ENCODE data around the gene PRKCB.

Gene PRKCB

DNA sequence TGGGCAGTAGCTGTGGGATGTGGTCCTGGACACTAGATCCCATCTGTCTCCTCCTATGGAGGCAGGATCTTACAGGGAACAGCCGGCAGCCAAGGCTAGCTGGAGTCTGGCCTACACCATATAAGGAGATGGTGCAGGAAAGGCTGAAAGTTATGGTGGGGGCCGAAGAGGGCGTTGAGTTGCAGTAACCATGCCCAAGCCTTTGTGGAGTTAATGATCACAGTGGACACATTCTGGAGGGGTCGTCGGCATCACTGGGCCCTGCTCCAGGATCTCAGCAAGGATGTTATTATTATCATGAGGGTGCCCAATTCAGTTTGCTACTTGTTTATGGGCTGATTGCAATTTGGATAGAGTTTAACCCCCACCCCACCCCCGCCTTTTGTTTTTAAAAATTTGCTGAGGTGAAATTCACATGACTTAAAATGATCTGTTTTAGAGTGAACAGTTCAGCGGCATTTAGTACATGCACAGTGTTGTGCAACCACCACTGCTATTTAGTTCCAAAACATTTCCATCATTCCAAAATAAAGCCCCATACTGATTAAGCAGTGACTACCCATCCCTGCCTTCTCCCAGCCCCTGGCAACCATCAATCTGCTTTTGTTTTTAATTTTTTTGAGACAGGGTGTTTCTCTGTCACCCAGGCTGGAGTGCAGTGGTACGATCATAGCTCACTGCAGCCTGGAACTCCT lies 236.0 kb downstream of the PRKCB start:
- H3K4me1 ChIP-seq (ENCODE audit: control insufficient read depth in 2 of 2, insufficient read depth in 2 of 2, low read length in 2 of 2) = no peaks in the 10 kb centered on the region
- no peak overlapping the region for H3K4me3 ChIP-seq (ENCODE audit: low read length in 2 of 2)
- no peaks in the 10 kb centered on the region for H3K27me3 ChIP-seq (ENCODE audit: control insufficient read depth in 2 of 2, insufficient read depth in 2 of 2, low read length in 2 of 2)
- H3K9ac ChIP-seq (ENCODE audit: low read depth in 1 of 2, low read length in 2 of 2) = no peak overlapping the region
- no peaks in the 10 kb centered on the region for H3K9me3 ChIP-seq (ENCODE audit: control insufficient read depth in 2 of 2, low read length in 2 of 2)
- no peak overlapping the region for H3K27ac ChIP-seq (ENCODE audit: low read depth in 2 of 2, low read length in 2 of 2)
- no peaks in the 10 kb centered on the region for H3K36me3 ChIP-seq (ENCODE audit: control insufficient read depth in 2 of 2, insufficient read depth in 2 of 2, low read length in 2 of 2)

DNA sequence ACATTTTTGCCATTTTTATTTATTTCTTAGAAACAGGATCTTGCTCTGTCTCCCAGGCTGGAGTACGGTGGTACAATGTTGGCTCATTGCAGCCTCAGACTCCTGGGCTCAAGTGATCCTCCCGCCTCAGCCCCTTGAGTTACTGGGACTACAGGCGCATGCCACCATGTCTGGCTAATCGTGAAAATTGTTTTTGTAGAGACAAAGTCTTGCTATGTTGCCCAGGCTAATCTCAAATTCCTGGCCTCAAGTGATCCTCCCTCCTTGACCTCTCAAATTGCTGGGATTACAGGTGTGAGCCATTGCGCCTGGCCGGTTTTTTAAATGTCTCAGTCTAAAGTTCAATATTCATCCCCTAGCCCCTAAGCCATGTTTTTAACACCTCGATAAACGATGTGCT lies 237.5 kb downstream of the PRKCB start:
- Histone ChIP-seq H3K27me3 (ENCODE audit: control insufficient read depth in 2 of 2, insufficient read depth in 2 of 2, low read length in 2 of 2) (no peaks in the 10 kb centered on the region), H3K4me3 (ENCODE audit: low read length in 2 of 2) (no peak overlapping the region), H3K4me1 (ENCODE audit: control insufficient read depth in 2 of 2, insufficient read depth in 2 of 2, low read length in 2 of 2) (no peaks in the 10 kb centered on the region), H3K9ac (ENCODE audit: low read depth in 1 of 2, low read length in 2 of 2) (no peak overlapping the region), H3K36me3 (ENCODE audit: control insufficient read depth in 2 of 2, insufficient read depth in 2 of 2, low read length in 2 of 2) (no peaks in the 10 kb centered on the region), H3K9me3 (ENCODE audit: control insufficient read depth in 2 of 2, low read length in 2 of 2) (no peaks in the 10 kb centered on the region), H3K27ac (ENCODE audit: low read depth in 2 of 2, low read length in 2 of 2) (no peak overlapping the region)

DNA sequence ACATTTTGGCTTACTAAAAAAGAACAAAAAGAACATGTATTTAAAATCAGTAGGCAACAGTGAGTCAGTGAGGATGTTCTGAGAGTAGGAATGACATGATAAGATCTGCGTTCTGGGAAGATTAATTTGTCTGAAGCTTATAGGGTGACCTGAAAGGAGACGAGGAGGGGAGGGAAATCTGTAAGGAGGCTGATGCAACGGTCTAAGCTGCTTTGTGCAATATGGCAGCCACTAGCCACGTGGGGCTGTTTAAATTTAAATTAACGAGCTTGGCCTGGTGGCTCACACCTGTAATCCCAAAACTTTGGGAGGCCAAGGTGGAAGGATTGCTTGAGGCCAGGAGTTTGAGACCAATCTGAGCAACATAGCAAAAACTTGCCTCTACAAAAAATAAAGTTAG lies 238.8 kb downstream of the PRKCB start:
- Histone ChIP-seq H3K4me1 (ENCODE audit: control insufficient read depth in 2 of 2, insufficient read depth in 2 of 2, low read length in 2 of 2) (no peaks in the 10 kb centered on the region), H3K36me3 (ENCODE audit: control insufficient read depth in 2 of 2, insufficient read depth in 2 of 2, low read length in 2 of 2) (no peaks in the 10 kb centered on the region), H3K9me3 (ENCODE audit: control insufficient read depth in 2 of 2, low read length in 2 of 2) (no peaks in the 10 kb centered on the region), H3K9ac (ENCODE audit: low read depth in 1 of 2, low read length in 2 of 2) (no peak overlapping the region), H3K27ac (ENCODE audit: low read depth in 2 of 2, low read length in 2 of 2) (no peak overlapping the region), H3K27me3 (ENCODE audit: control insufficient read depth in 2 of 2, insufficient read depth in 2 of 2, low read length in 2 of 2) (no peaks in the 10 kb centered on the region), H3K4me3 (ENCODE audit: low read length in 2 of 2) (no peak overlapping the region)

DNA sequence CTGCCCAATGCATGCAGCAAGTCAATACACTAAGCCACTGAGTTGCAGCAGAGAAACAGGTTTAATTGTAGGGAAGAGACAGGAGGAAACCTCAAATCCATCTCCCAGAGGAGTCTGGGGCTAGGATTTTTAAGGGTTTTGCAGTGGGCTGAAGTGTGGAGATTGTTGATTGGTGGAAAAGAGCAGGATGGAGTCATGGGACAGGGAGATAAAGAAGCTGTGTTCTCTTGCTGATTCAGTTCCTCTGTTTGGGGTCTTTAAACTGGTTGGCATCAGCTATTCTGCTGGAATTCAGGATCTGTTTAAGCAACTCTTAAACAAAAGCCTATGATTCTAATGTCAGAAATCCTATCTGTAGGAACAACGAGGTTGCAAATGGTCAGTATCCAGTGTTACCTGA lies 239.5 kb downstream of the PRKCB start:
- Histone ChIP-seq H3K27me3 (ENCODE audit: control insufficient read depth in 2 of 2, insufficient read depth in 2 of 2, low read length in 2 of 2) (no peaks in the 10 kb centered on the region), H3K36me3 (ENCODE audit: control insufficient read depth in 2 of 2, insufficient read depth in 2 of 2, low read length in 2 of 2) (no peaks in the 10 kb centered on the region), H3K9ac (ENCODE audit: low read depth in 1 of 2, low read length in 2 of 2) (no peak overlapping the region), H3K27ac (ENCODE audit: low read depth in 2 of 2, low read length in 2 of 2) (no peak overlapping the region), H3K4me1 (ENCODE audit: control insufficient read depth in 2 of 2, insufficient read depth in 2 of 2, low read length in 2 of 2) (no peaks in the 10 kb centered on the region), H3K9me3 (ENCODE audit: control insufficient read depth in 2 of 2, low read length in 2 of 2) (no peaks in the 10 kb centered on the region), H3K4me3 (ENCODE audit: low read length in 2 of 2) (no peak overlapping the region)

DNA sequence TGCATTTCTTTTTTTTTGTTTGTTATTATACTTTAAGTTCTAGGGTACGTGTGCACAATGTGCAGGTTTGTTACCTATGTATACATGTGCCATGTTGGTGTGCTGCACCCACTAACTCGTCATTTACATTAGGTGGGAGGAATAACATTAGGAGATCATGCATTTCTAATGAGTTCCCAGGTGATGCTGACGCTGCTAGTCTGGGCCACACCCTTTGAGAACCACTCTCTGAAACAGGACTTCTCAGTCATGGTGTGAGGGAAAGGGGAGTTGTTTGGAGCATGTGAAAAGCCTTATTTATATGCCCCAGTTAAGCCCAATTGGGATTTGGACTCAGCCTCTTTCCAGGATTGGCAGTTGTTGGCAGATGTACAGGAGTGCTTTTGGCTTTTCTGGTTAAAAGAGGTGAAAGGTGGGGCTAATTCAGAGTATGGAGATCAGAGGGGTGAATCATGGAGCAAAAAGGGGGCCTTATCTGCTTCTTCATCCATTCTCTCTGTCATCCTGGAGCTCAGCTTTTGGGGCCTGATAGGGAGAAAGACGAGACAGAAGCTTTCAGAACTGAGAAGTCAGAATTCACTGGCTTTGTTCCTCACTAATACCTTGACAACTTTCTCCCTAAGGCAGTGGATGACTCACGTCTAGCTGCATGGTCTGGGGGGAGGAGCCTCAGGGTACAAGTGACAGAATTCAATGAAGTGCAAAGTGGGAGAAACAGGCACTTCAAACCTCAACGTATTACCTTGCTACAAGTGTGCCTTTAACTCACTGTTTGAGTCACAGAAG lies 240.3 kb downstream of the PRKCB start:
- H3K27me3 ChIP-seq (ENCODE audit: control insufficient read depth in 2 of 2, insufficient read depth in 2 of 2, low read length in 2 of 2) = no peaks in the 10 kb centered on the region
- H3K9ac ChIP-seq (ENCODE audit: low read depth in 1 of 2, low read length in 2 of 2) = no peak overlapping the region
- no peaks in the 10 kb centered on the region for H3K36me3 ChIP-seq (ENCODE audit: control insufficient read depth in 2 of 2, insufficient read depth in 2 of 2, low read length in 2 of 2)
- H3K4me3 ChIP-seq (ENCODE audit: low read length in 2 of 2) = no peak overlapping the region
- no peak overlapping the region for H3K27ac ChIP-seq (ENCODE audit: low read depth in 2 of 2, low read length in 2 of 2)
- H3K9me3 ChIP-seq (ENCODE audit: control insufficient read depth in 2 of 2, low read length in 2 of 2) = no peaks in the 10 kb centered on the region
- no peaks in the 10 kb centered on the region for H3K4me1 ChIP-seq (ENCODE audit: control insufficient read depth in 2 of 2, insufficient read depth in 2 of 2, low read length in 2 of 2)

DNA sequence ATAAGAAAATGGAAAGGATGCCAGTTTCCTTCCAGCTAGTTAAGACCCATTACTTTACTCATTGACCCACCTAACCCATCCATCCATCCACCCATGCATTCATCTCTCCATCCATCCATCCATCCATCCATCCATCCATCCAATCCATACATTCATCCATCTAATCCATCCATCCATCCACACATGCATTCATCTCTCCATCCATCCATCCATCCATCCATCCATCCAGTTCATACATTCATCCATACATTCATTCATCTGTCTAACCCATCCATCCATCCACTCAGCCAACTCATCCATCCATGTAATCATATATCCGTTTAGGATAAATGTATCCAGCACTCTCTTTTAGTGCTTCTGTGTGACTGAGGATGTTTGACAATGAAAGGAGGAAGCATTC lies 241.5 kb downstream of the PRKCB start:
- Histone ChIP-seq H3K36me3 (ENCODE audit: control insufficient read depth in 2 of 2, insufficient read depth in 2 of 2, low read length in 2 of 2) (no peaks in the 10 kb centered on the region), H3K27me3 (ENCODE audit: control insufficient read depth in 2 of 2, insufficient read depth in 2 of 2, low read length in 2 of 2) (no peaks in the 10 kb centered on the region), H3K4me3 (ENCODE audit: low read length in 2 of 2) (no peak overlapping the region), H3K9ac (ENCODE audit: low read depth in 1 of 2, low read length in 2 of 2) (no peak overlapping the region), H3K27ac (ENCODE audit: low read depth in 2 of 2, low read length in 2 of 2) (no peak overlapping the region), H3K9me3 (ENCODE audit: control insufficient read depth in 2 of 2, low read length in 2 of 2) (no peaks in the 10 kb centered on the region), H3K4me1 (ENCODE audit: control insufficient read depth in 2 of 2, insufficient read depth in 2 of 2, low read length in 2 of 2) (no peaks in the 10 kb centered on the region)

DNA sequence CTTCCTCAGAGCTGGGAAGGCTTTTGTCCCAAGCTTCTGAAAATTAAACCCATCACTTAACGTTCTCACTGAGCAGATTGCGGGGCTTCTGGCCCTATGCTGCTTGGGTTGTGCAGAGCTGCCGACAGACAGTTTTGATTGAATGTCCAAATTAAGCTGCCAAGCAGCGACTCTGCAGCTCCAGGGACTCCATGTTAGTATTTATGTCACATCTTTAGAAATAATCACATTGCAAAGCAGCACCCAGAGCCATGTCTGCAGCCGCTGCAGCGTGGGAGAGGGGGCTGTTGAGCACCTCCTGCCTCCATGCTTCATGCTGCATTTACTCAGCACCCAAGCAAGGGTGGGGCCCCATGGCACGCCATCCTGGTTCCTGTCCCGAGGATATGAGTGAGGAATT lies 242.2 kb downstream of the PRKCB start:
- no peaks in the 10 kb centered on the region for H3K36me3 ChIP-seq (ENCODE audit: control insufficient read depth in 2 of 2, insufficient read depth in 2 of 2, low read length in 2 of 2)
- no peaks in the 10 kb centered on the region for H3K4me1 ChIP-seq (ENCODE audit: control insufficient read depth in 2 of 2, insufficient read depth in 2 of 2, low read length in 2 of 2)
- no peak overlapping the region for H3K9ac ChIP-seq (ENCODE audit: low read depth in 1 of 2, low read length in 2 of 2)
- no peaks in the 10 kb centered on the region for H3K9me3 ChIP-seq (ENCODE audit: control insufficient read depth in 2 of 2, low read length in 2 of 2)
- no peak overlapping the region for H3K4me3 ChIP-seq (ENCODE audit: low read length in 2 of 2)
- H3K27me3 ChIP-seq (ENCODE audit: control insufficient read depth in 2 of 2, insufficient read depth in 2 of 2, low read length in 2 of 2) = no peaks in the 10 kb centered on the region
- H3K27ac ChIP-seq (ENCODE audit: low read depth in 2 of 2, low read length in 2 of 2) = no peak overlapping the region

DNA sequence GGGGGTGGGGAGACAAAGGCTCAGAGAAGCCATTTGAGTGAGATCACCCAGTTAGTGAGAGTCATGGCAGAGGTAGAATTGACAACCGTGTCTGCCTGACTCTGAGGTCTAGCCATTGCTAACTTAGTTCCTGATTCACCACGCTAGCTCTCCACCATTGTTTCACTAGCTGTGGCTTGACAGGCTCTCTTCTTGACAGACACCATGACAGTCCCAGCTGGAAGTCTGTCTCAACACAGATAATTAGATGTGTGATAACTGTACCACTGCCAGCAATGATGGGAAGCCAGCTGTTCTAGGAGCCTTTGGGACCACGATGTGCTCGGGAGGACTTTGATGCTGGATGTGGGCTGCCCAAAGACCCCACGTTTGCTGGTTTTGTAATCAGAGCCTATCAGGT lies 249.9 kb downstream of the PRKCB start:
- H3K9me3 ChIP-seq (ENCODE audit: control insufficient read depth in 2 of 2, low read length in 2 of 2) = no peaks in the 10 kb centered on the region
- no peak overlapping the region for H3K4me3 ChIP-seq (ENCODE audit: low read length in 2 of 2)
- no peaks in the 10 kb centered on the region for H3K27me3 ChIP-seq (ENCODE audit: control insufficient read depth in 2 of 2, insufficient read depth in 2 of 2, low read length in 2 of 2)
- no peaks in the 10 kb centered on the region for H3K4me1 ChIP-seq (ENCODE audit: control insufficient read depth in 2 of 2, insufficient read depth in 2 of 2, low read length in 2 of 2)
- no peaks in the 10 kb centered on the region for H3K36me3 ChIP-seq (ENCODE audit: control insufficient read depth in 2 of 2, insufficient read depth in 2 of 2, low read length in 2 of 2)
- H3K9ac ChIP-seq (ENCODE audit: low read depth in 1 of 2, low read length in 2 of 2) = no peak overlapping the region
- no peak overlapping the region for H3K27ac ChIP-seq (ENCODE audit: low read depth in 2 of 2, low read length in 2 of 2)

DNA sequence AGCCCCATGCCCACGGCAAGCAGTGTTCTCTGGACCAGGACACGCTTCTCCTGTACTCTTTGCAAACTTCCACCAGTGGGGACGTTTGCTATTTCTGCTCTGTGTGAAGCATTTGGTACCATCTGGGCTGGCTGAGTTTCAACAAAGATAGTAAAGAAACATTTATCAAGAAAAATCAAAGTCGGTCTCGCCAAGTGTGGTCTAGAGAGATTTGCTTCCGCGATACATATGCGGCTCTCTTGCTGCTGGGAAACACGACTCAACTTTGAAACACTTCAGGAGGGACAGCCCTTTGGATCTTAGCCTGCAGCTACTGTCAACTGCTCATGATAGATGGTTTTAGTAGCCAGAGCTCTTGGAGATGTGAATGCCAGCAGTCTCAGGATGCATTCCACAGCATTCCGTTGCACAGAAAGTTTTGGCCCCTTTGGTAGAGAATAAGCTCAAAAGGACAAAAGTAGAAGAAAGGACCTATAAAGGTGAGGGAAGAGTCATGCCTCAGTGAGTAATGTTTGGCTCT lies 252.2 kb downstream of the PRKCB start:
- H3K9ac ChIP-seq (ENCODE audit: low read depth in 1 of 2, low read length in 2 of 2) = no peak overlapping the region
- no peaks in the 10 kb centered on the region for H3K9me3 ChIP-seq (ENCODE audit: control insufficient read depth in 2 of 2, low read length in 2 of 2)
- no peak overlapping the region for H3K27ac ChIP-seq (ENCODE audit: low read depth in 2 of 2, low read length in 2 of 2)
- no peak overlapping the region for H3K4me3 ChIP-seq (ENCODE audit: low read length in 2 of 2)
- H3K36me3 ChIP-seq (ENCODE audit: control insufficient read depth in 2 of 2, insufficient read depth in 2 of 2, low read length in 2 of 2) = no peaks in the 10 kb centered on the region
- no peaks in the 10 kb centered on the region for H3K27me3 ChIP-seq (ENCODE audit: control insufficient read depth in 2 of 2, insufficient read depth in 2 of 2, low read length in 2 of 2)
- no peaks in the 10 kb centered on the region for H3K4me1 ChIP-seq (ENCODE audit: control insufficient read depth in 2 of 2, insufficient read depth in 2 of 2, low read length in 2 of 2)

DNA sequence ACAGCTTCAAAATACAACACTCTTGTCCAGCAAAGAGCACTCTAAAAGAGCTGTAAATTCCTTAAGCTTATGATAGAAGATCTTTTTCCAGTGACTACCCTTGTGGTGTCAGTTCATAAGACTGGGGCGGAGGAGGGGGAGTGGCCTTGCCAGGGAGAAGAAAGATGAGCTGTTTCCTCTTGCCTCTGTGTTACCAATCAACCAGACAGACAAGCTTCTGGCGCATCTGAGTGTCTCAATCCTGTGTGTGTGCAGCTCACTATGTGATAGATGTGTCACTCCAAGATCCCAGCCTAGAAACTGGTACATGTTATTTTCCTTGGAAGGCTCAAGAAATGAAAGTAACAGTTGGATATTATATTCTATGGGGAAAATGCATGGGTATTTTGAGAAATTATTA lies 253.0 kb downstream of the PRKCB start:
- Histone ChIP-seq H3K4me1 (ENCODE audit: control insufficient read depth in 2 of 2, insufficient read depth in 2 of 2, low read length in 2 of 2) (no peaks in the 10 kb centered on the region), H3K27me3 (ENCODE audit: control insufficient read depth in 2 of 2, insufficient read depth in 2 of 2, low read length in 2 of 2) (no peaks in the 10 kb centered on the region), H3K36me3 (ENCODE audit: control insufficient read depth in 2 of 2, insufficient read depth in 2 of 2, low read length in 2 of 2) (no peaks in the 10 kb centered on the region), H3K4me3 (ENCODE audit: low read length in 2 of 2) (no peak overlapping the region), H3K27ac (ENCODE audit: low read depth in 2 of 2, low read length in 2 of 2) (no peak overlapping the region), H3K9me3 (ENCODE audit: control insufficient read depth in 2 of 2, low read length in 2 of 2) (no peaks in the 10 kb centered on the region), H3K9ac (ENCODE audit: low read depth in 1 of 2, low read length in 2 of 2) (no peak overlapping the region)

Measured in mucosa of rectum (tissue), 2 donors.